Ammon's horn (tissue), 1 donor: Measurements from ENCODE around the gene APOL5.
"Not testable (repeated sequence)": the region's sequence is repeated elsewhere in the genome, so short reads cannot be mapped to it uniquely, and the experiment has no call there.

Source experiments
- DNase-seq: peaks from one replicate; pipeline ENCODE4 v3.0.0-alpha.2; 2016; ENCODE audit warnings: low spot score

The APOL5 gene

GRCh38 chr22:35711336-35711735 lies 6.3 kb upstream of the APOL5 start:
- DNase-seq, result no peak

- DNase-seq, result no peak
Observed at GRCh38 chr22:35712672-35713071, 5.0 kb upstream of the APOL5 start.

- no peak for DNase-seq
Observed at GRCh38 chr22:35719212-35719875, 1.7 kb downstream of the APOL5 start.

GRCh38 chr22:35721960-35722359 lies 4.3 kb downstream of the APOL5 start:
- DNase-seq, result no peak

- no peak for DNase-seq
Observed at GRCh38 chr22:35725521-35725920, 7.8 kb downstream of the APOL5 start.

- no peak for DNase-seq
Observed at GRCh38 chr22:35726398-35726797, 8.7 kb downstream of the APOL5 start.

GRCh38 chr22:35726933-35727332 lies 9.3 kb downstream of the APOL5 start:
- DNase-seq, result no peak

- no peak for DNase-seq
Observed at GRCh38 chr22:35727436-35727835, 9.8 kb downstream of the APOL5 start.

GRCh38 chr22:35728639-35729308 lies 11.1 kb downstream of the APOL5 start:
- no peak for DNase-seq

- no peak for DNase-seq
Observed at GRCh38 chr22:35729309-35729698, 11.6 kb downstream of the APOL5 start.

GRCh38 chr22:35731321-35731720 lies 13.6 kb downstream of the APOL5 start:
- DNase-seq, result no peak

- no peak for DNase-seq
Observed at GRCh38 chr22:35732116-35732515, 14.4 kb downstream of the APOL5 start.

- no peak for DNase-seq
Observed at GRCh38 chr22:35733036-35733435, 15.4 kb downstream of the APOL5 start.

GRCh38 chr22:35733791-35734516 lies 16.3 kb downstream of the APOL5 start:
- no peak for DNase-seq

- DNase-seq, result no peak
Observed at GRCh38 chr22:35734517-35734827, 16.8 kb downstream of the APOL5 start.

- DNase-seq, result no peak
Observed at GRCh38 chr22:35735542-35735941, 17.9 kb downstream of the APOL5 start.

GRCh38 chr22:35736166-35736565 lies 18.5 kb downstream of the APOL5 start:
- no peak for DNase-seq

- DNase-seq, result no peak
Observed at GRCh38 chr22:35736701-35737100, 19.0 kb downstream of the APOL5 start.

- DNase-seq, result not testable (repeated sequence)
Observed at GRCh38 chr22:35737886-35738285, 20.2 kb downstream of the APOL5 start.

GRCh38 chr22:35739076-35739930 lies 21.6 kb downstream of the APOL5 start:
- no peak for DNase-seq

- no peak for DNase-seq
Observed at GRCh38 chr22:35739931-35740380, 22.3 kb downstream of the APOL5 start.

- no peak for DNase-seq
Observed at GRCh38 chr22:35740616-35741015, 22.9 kb downstream of the APOL5 start.
